ENCODE measurements around the gene ACMSD. TPM values are rescaled to one million over a fixed set of nuclear protein-coding genes. Genes with fewer than 3 reads are reported as not detected.
"Not testable (repeated sequence)": the region's sequence is repeated elsewhere in the genome, so short reads cannot be mapped to it uniquely, and the experiment has no call there.

Gene ACMSD
- total RNA-seq, 3 donors from 2014 or later (not counting 1 experiment from before 2014, with no cell fraction given) = not detected

DNA sequence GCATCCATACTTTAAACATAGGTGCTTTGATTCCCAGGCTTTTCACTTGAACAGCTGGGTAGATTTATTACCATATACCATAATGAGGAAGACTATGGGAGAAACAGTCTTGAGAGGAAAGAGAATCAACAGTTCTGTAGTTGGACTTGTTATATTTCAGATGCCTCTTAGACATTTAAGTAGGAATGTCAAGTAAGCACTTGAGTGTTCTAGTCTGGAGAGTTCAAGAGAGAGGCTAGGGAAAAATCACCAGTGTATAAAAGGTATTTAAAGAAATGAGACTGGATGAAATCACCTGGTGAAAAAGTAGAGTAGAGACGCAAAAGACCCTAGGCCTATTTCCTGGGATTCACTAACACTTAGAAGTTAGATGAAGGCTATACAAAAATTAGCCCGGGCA lies 66.8 kb downstream of the ACMSD start:
- Mint-ChIP-seq H3K36me3 (no peaks in the 10 kb centered on the region), H3K4me1 (no peaks in the 10 kb centered on the region), H3K27ac (no peak overlapping the region), H3K9me3 (no peaks in the 10 kb centered on the region), H3K27me3 (ENCODE audit: low read depth in 2 of 2) (peaks cover 4 to 7% of the 10 kb centered on the region in 2 donors), H3K4me3 (no peak overlapping the region)
- DNase-seq (no peak), ATAC-seq (no peak)
- intact Hi-C loops (cut with micrococcal nuclease) = no loop called here
- Histone ChIP-seq H3K27me3 (ENCODE audit: control insufficient read depth, insufficient read depth, low read length) (no peaks in the 10 kb centered on the region), H3K9me3 (ENCODE audit: control insufficient read depth, insufficient read depth, low read length) (no peaks in the 10 kb centered on the region), H3K27ac (ENCODE audit: low read length) (no peak overlapping the region), H3K36me3 (ENCODE audit: control insufficient read depth, insufficient read depth, low read length) (no peaks in the 10 kb centered on the region), H3K4me3 (ENCODE audit: low read length) (no peak overlapping the region), H3K4me1 (ENCODE audit: control insufficient read depth, insufficient read depth, low read length) (no peaks in the 10 kb centered on the region)
- WGBS (ENCODE audit: insufficient coverage) = 100% methylated on average over 2 of the region's 2 CpGs
- TF ChIP-seq, protein P1, sequence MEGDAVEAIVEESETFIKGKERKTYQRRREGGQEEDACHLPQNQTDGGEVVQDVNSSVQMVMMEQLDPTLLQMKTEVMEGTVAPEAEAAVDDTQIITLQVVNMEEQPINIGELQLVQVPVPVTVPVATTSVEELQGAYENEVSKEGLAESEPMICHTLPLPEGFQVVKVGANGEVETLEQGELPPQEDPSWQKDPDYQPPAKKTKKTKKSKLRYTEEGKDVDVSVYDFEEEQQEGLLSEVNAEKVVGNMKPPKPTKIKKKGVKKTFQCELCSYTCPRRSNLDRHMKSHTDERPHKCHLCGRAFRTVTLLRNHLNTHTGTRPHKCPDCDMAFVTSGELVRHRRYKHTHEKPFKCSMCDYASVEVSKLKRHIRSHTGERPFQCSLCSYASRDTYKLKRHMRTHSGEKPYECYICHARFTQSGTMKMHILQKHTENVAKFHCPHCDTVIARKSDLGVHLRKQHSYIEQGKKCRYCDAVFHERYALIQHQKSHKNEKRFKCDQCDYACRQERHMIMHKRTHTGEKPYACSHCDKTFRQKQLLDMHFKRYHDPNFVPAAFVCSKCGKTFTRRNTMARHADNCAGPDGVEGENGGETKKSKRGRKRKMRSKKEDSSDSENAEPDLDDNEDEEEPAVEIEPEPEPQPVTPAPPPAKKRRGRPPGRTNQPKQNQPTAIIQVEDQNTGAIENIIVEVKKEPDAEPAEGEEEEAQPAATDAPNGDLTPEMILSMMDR (IDR thresholded peaks at IDR 0.05) = no peak

DNA sequence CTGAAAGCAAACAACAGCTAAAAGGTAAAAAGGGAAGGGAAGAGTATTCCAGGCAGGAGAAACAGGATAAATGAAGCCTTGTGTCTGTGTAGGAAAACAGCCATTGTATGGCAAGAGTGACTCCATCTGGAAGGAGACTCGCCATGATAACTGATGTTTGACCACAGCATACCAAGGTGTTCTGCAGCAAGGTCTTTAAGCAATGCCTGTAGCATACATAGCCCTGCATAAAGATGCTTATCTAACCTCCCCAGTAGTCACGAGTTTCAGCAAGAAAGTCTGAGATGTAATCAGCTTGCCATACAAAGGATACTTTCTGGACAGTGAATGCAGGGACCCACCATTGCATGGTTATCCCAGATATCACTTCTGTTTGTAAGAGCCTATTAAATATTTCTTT lies 68.3 kb downstream of the ACMSD start:
- Mint-ChIP-seq H3K4me3 (no peak overlapping the region), H3K4me1 (no peaks in the 10 kb centered on the region), H3K27ac (no peak overlapping the region), H3K9me3 (no peaks in the 10 kb centered on the region), H3K36me3 (no peaks in the 10 kb centered on the region), H3K27me3 (ENCODE audit: low read depth in 2 of 2) (peaks cover 4 to 7% of the 10 kb centered on the region in 2 donors)
- TF ChIP-seq, protein P1 (IDR thresholded peaks at IDR 0.05) = no peak
- DNase-seq = no peak
- H3K4me1 ChIP-seq (ENCODE audit: control insufficient read depth, insufficient read depth, low read length) = no peaks in the 10 kb centered on the region
- H3K27ac ChIP-seq (ENCODE audit: low read length) = no peak overlapping the region
- no peaks in the 10 kb centered on the region for H3K27me3 ChIP-seq (ENCODE audit: control insufficient read depth, insufficient read depth, low read length)
- no peak overlapping the region for H3K4me3 ChIP-seq (ENCODE audit: low read length)
- H3K9me3 ChIP-seq (ENCODE audit: control insufficient read depth, insufficient read depth, low read length) = no peaks in the 10 kb centered on the region
- ATAC-seq = no peak
- intact Hi-C loops (cut with micrococcal nuclease) = no loop called here
- no peaks in the 10 kb centered on the region for H3K36me3 ChIP-seq (ENCODE audit: control insufficient read depth, insufficient read depth, low read length)
- WGBS (ENCODE audit: insufficient coverage) = 41% methylated on average over 2 of the region's 2 CpGs

DNA sequence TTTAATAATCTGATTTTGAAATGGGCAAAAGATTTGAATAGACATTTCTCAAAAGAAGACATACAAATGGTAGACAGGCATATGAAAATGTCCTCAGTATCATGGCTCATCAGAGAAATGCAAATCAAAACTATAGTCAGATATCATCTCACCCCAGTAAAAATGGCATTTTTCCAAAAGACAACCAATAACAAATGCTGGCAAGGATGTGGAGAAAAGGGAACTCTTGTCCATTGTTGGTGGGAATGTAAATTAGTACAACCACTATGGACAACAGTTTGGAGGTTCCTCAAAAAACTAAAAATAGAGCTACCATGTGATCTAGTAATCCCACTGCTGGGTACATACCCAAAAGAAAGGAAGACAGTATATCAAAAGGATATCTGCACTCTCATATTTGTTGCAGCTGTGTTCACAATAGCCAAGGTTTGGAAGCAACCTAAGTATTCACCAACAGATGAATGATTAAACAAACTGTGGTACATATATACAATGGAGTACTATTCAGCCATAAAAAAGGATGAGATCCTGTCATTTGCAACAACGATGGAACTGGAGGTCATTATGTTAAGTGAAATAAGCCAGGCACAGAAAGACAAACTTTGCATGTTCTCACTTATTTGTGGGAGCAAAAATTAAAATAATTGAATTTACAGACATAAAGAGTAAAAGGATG lies 69.2 kb downstream of the ACMSD start:
- H3K27ac Mint-ChIP-seq; DNase-seq; H3K27ac ChIP-seq (ENCODE audit: low read length); H3K36me3 ChIP-seq (ENCODE audit: control insufficient read depth, insufficient read depth, low read length); H3K27me3 Mint-ChIP-seq (ENCODE audit: low read depth in 2 of 2); H3K4me1 Mint-ChIP-seq; ATAC-seq; H3K4me3 ChIP-seq (ENCODE audit: low read length); H3K9me3 Mint-ChIP-seq; intact Hi-C loops (cut with micrococcal nuclease); H3K9me3 ChIP-seq (ENCODE audit: control insufficient read depth, insufficient read depth, low read length); H3K36me3 Mint-ChIP-seq; H3K27me3 ChIP-seq (ENCODE audit: control insufficient read depth, insufficient read depth, low read length); H3K4me3 Mint-ChIP-seq; H3K4me1 ChIP-seq (ENCODE audit: control insufficient read depth, insufficient read depth, low read length): not testable (repeated sequence)
- WGBS (ENCODE audit: insufficient coverage) = 100% methylated on average over 1 of the region's 1 CpG

DNA sequence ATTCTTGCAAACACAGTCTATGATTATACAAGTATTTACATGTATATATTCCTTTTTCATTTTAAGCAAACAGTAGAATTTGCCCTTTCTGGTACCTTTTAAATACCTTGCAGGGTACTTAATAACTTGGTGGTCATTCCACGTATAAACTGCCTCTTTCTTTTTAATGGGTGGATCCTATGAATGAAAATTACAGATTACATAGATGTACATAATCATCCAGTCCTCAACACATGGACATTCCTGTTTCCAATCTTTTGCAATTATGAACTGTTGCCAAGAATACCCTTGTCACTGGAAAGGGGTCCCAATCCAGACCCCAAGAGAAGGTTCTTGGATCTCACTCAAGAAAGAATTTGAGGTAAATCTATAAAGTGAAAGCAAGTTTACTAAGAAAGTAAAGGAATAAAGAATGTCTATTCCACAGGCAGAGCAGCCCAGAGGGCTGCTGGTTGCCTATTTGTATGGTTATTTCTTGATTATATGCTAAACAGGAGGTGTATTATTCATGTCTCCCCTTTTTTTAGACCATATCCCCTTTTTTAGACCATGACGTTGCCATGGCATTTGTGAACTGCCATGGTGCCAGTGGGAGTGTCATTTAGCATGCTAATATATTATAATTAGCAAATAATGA lies 72.5 kb downstream of the ACMSD start:
- Histone ChIP-seq H3K27me3 (ENCODE audit: control insufficient read depth, insufficient read depth, low read length) (no peaks in the 10 kb centered on the region), H3K4me1 (ENCODE audit: control insufficient read depth, insufficient read depth, low read length) (no peaks in the 10 kb centered on the region), H3K36me3 (ENCODE audit: control insufficient read depth, insufficient read depth, low read length) (no peaks in the 10 kb centered on the region), H3K27ac (ENCODE audit: low read length) (no peak overlapping the region), H3K9me3 (ENCODE audit: control insufficient read depth, insufficient read depth, low read length) (no peaks in the 10 kb centered on the region), H3K4me3 (ENCODE audit: low read length) (no peak overlapping the region)
- TF ChIP-seq, protein P1 (IDR thresholded peaks at IDR 0.05) = no peak
- intact Hi-C loops (cut with micrococcal nuclease) = no loop called here
- ATAC-seq (no peak), DNase-seq (no peak)
- Mint-ChIP-seq H3K27ac (no peak overlapping the region), H3K36me3 (no peaks in the 10 kb centered on the region), H3K9me3 (peaks cover 0 to 2% of the 10 kb centered on the region in 2 donors), H3K4me1 (no peaks in the 10 kb centered on the region), H3K4me3 (no peak overlapping the region), H3K27me3 (ENCODE audit: low read depth in 2 of 2) (peaks cover 6 to 23% of the 10 kb centered on the region in 2 donors)
- no CpG with 5 or more reads among the region's 2 CpGs for WGBS (ENCODE audit: insufficient coverage)
